GM19372 (cell line): ENCODE measurements around the gene KISS1R.

Source experiments
- ATAC-seq: cut with Tn5 transposase; IDR thresholded peaks from one replicate; pipeline ENCODE4 v1.9.1; 2021; ENCODE audit warnings: mild to moderate bottlenecking, low read depth, moderate library complexity; ENCODE audit not compliant: unreplicated experiment

KISS1R gene

GRCh38 chr19:899336-900042 lies 17.6 kb upstream of the KISS1R start:
- ATAC-seq: no peak

- ATAC-seq: no peak
Measured at GRCh38 chr19:900043-900301, 17.2 kb upstream of the KISS1R start.

- ATAC-seq: no peak
Measured at GRCh38 chr19:900302-901111, 16.6 kb upstream of the KISS1R start.

- ATAC-seq: no peak
Measured at GRCh38 chr19:901216-902092, 15.7 kb upstream of the KISS1R start.

GRCh38 chr19:902093-902370 lies 15.1 kb upstream of the KISS1R start:
- ATAC-seq: no peak

- ATAC-seq: no peak
Measured at GRCh38 chr19:902446-903226, 14.5 kb upstream of the KISS1R start.

- ATAC-seq: no peak
Measured at GRCh38 chr19:903266-903797, 13.8 kb upstream of the KISS1R start.

- no peak for ATAC-seq
Measured at GRCh38 chr19:904545-904944, 12.6 kb upstream of the KISS1R start.

- no peak for ATAC-seq
Measured at GRCh38 chr19:906480-906879, 10.7 kb upstream of the KISS1R start.

- ATAC-seq: no peak
Measured at GRCh38 chr19:907183-907853, 9.8 kb upstream of the KISS1R start.

- ATAC-seq: no peak
Measured at GRCh38 chr19:911197-912033, 5.7 kb upstream of the KISS1R start.

- no peak for ATAC-seq
Measured at GRCh38 chr19:912181-913079, 4.7 kb upstream of the KISS1R start.

- no peak for ATAC-seq
Measured at GRCh38 chr19:913080-913748, 3.9 kb upstream of the KISS1R start, which contains the start of gene R3HDM4. TSS of gene R3HDM4 (minus strand) at chr19:913219. CDS start at chr19:913157, 62 bp downstream.

GRCh38 chr19:916645-917322 lies 349 bp upstream of the KISS1R start:
- no peak for ATAC-seq

- no peak for ATAC-seq
Measured at GRCh38 chr19:918152-918437, 962 bp downstream of the KISS1R start.

- no peak for ATAC-seq
Measured at GRCh38 chr19:918481-919198, 1.5 kb downstream of the KISS1R start.
